GM19455 (cell line): ENCODE results near the gene ANKS6.
A peak's percentile ranks its signal among the peaks of the same experiment; 100 is the strongest.

Experiments used
- ATAC-seq: cut with Tn5 transposase; IDR thresholded peaks from one replicate; pipeline ENCODE4 v1.9.1; 2021; ENCODE audit not compliant: unreplicated experiment

The ANKS6 gene

GRCh38 chr9:98796364-98797101 is at the start of gene ANKS6:
TSS of gene ANKS6 (minus strand) at chr9:98796555. CDS start at chr9:98796491, 64 bp downstream.
- ATAC-seq, result peak; percentile 83

DNA sequence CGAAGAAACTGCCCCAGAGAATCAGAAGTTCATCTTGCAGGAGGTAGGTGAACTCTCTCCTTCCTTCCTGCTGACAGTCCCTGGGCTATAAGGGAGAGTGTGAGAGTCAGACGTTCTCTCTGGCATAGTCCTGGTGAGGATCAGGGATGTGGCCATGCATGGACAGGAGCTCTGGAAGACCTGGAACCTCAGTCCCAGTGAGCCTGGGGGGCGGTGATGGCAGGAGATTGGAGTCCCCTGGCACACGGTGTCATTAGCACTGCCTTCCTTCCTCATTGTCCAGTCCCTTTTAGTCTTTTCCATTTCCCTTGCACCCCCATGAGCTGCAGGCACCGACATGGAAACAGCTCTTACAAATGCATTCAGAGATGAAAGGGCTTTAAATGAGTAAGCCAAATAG is 49.7 kb upstream of the ANKS6 start:
- no peak for ATAC-seq

GRCh38 chr9:98842510-98842909 is 46.2 kb upstream of the ANKS6 start:
- ATAC-seq, result no peak

- ATAC-seq, result no peak
These were observed 43.4 kb upstream of the ANKS6 start for GRCh38 chr9:98839724-98840123.

GRCh38 chr9:98838868-98839565 is 42.7 kb upstream of the ANKS6 start:
- ATAC-seq, result no peak

DNA sequence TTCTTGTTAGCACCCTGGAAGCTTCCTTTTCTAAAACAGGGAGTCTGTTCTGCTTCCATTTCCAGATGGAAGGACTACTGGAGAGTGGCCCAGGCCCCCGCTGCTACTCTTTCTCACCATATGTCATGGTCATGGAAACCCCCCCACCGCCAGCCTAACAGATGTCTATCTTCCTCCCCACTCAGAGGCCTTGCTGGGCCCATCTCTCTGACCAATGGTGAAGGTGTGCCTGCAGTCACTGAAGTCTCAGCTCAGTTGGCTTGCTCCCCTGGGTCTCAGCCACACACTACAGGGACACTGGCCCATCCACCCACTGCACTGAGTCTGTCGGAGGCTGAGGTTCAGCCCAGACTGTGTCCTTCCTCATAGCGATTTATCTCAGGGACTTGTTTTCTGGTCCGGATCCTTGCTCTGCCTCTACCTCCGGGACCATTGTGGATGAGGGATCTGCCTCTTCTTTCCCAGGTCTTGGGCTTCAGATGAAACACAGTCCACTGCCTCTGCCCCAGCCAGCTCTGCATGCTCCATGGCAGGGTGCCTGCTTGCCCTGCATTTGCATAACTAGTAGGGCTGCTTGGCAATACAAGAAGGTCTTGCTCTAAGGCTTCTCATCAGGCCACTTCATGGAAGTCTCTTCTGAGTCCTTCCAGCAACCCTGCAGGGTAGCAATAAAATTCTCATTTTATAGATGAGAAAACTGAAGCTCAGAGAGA is 42.0 kb upstream of the ANKS6 start:
- no peak for ATAC-seq

- no peak for ATAC-seq
These were observed 41.2 kb upstream of the ANKS6 start for GRCh38 chr9:98837516-98837915.

- ATAC-seq, result no peak
These were observed 39.9 kb upstream of the ANKS6 start for GRCh38 chr9:98836206-98836605.

- no peak for ATAC-seq
These were observed 38.0 kb upstream of the ANKS6 start for GRCh38 chr9:98834386-98834785.

DNA sequence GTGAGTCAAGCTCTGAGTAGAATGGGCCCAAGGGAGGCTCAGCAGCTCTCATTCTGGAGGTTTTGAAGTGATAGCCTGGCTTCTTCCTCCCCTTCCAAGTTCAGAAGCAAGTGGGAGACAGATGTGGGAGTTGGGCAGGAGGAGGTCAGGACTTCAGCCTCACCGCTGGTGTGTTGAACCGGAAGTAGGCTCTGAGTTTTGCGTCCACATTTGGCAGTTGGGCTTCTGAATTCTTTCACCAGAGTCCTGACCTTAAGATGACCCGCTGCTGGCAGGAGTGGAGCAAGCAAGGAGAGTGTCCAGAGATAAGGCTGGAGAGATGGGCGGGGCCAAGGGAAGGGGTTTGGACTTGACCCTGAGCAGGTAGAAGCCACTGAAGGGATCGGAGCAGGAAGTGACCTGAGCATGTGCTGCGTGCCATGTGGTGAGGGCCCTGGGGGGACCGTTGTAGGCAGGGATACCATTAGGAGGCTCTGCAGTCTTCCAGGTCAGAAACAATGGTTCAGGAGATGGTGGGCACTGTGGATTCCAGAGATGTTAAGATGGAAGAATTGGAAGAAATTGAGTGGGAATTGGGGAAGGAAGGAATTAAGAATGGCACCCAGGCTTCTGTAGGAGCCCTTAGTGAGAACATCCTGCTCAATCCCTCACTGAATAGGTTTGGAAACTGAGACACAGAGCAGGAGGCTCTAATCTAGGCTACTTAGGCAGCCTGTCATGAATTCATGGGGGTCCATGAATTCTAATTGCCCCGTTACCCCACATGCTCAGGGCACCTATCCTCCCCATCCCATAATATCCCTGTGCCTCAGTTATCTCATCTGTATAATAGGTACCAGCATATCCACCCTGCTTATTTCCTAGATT is 37.0 kb upstream of the ANKS6 start:
- ATAC-seq, result no peak

- no peak for ATAC-seq
These were observed 36.4 kb upstream of the ANKS6 start for GRCh38 chr9:98832768-98833089.

GRCh38 chr9:98831696-98832095 is 35.3 kb upstream of the ANKS6 start:
- no peak for ATAC-seq

- ATAC-seq, result no peak
These were observed 34.2 kb upstream of the ANKS6 start for GRCh38 chr9:98830554-98830953.

- no peak for ATAC-seq
These were observed 33.4 kb upstream of the ANKS6 start for GRCh38 chr9:98829766-98830165.

- no peak for ATAC-seq
These were observed 30.4 kb upstream of the ANKS6 start for GRCh38 chr9:98826716-98827115.

GRCh38 chr9:98825414-98825813 is 29.1 kb upstream of the ANKS6 start:
- no peak for ATAC-seq

GRCh38 chr9:98823666-98824334 is 27.4 kb upstream of the ANKS6 start:
- no peak for ATAC-seq

GRCh38 chr9:98822661-98823060 is 26.3 kb upstream of the ANKS6 start:
- ATAC-seq, result no peak

DNA sequence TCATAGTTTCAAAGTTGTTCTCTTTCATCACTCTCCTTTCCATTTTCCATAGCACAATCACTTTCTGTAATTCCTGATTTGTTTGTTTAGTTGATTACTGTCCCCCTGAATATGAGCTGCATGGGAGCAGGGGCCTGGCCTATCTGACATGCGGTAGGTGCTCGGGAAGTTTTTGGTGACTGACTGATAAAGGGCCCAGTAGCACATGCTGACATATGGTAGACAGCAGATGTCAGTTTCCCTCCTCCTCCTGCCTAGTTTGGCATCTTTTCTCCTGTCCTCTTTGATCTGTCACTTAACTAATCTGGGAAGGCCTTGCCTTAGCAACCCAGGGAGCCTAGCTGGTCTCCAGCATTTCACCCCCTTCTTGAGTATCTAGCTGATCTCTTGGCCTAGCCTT is 25.5 kb upstream of the ANKS6 start:
- no peak for ATAC-seq

- no peak for ATAC-seq
These were observed 22.9 kb upstream of the ANKS6 start for GRCh38 chr9:98819231-98819630.

DNA sequence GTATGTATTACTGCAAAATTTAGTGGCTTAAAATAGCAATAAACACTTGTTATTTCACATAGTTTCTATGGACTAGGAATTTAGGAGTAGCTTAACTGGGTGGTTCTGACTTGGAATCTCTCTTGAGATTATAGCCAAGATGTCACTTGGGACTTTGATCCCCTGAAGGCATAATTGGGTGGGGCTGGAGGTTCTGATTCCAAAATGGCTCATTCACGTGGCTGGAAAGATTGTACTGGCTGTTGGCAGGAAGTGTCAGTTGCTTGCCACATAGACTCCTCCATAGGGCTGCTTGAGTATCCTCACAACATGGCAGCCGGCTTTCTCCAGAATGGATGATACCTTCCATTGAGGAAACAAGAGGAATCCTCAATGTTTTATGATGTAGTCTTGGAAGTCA is 22.4 kb upstream of the ANKS6 start:
- no peak for ATAC-seq
